Hepatocyte (in vitro differentiated cells): ENCODE measurements around the gene CASR. TPM values are rescaled to one million over a fixed set of nuclear protein-coding genes. Genes with fewer than 3 reads are reported as not detected.

ENCODE experiments used
- DNase-seq: peaks from one replicate; pipeline ENCODE4 v3.0.0-alpha.2; 2016; ENCODE audit warnings: low spot score
- H2AFZ ChIP-seq: fragments of 200-600 bp; sonication (generic); 2 replicates; pipeline ENCODE4 v1.6.0; 2016; ENCODE audit warnings: antibody characterized with exemption, mild to moderate bottlenecking
- H3K27ac ChIP-seq: fragments of 200-600 bp; sonication (generic); 2 replicates; pipeline ENCODE4 v1.5.1; 2016; ENCODE audit warnings: mild to moderate bottlenecking
- H3K27me3 ChIP-seq: fragments of 200-600 bp; sonication (generic); 2 replicates; pipeline ENCODE4 v1.6.1; 2016
- H3K36me3 ChIP-seq: fragments of 200-600 bp; sonication (generic); replicated peaks from 2 replicates; pipeline ENCODE4 v1.5.1; 2016; ENCODE audit warnings: low read depth; ENCODE audit not compliant: insufficient read depth
- H3K4me1 ChIP-seq: fragments of 200-600 bp; sonication (generic); 2 replicates; pipeline ENCODE4 v1.5.1; 2016; ENCODE audit warnings: mild to moderate bottlenecking, moderate library complexity; ENCODE audit not compliant: insufficient read depth
- H3K4me2 ChIP-seq: fragments of 200-600 bp; sonication (generic); 2 replicates; pipeline ENCODE4 v1.6.0; 2016
- H3K4me3 ChIP-seq: fragments of 200-600 bp; sonication (generic); 2 replicates; pipeline ENCODE4 v1.5.1; 2016; ENCODE audit warnings: mild to moderate bottlenecking
- H3K79me2 ChIP-seq: fragments of 200-600 bp; sonication (generic); 2 replicates; pipeline ENCODE4 v1.6.0; 2017; ENCODE audit warnings: mild to moderate bottlenecking
- H3K9me2 ChIP-seq: fragments of 200-600 bp; sonication (generic); replicated peaks from 2 replicates; pipeline ENCODE4 v1.6.0; 2017; ENCODE audit warnings: mild to moderate bottlenecking; ENCODE audit not compliant: insufficient read depth
- H3K9me3 ChIP-seq: fragments of 200-600 bp; sonication (generic); 2 replicates; pipeline ENCODE4 v1.5.1; 2016; ENCODE audit warnings: low read depth, mild to moderate bottlenecking
- H4K20me1 ChIP-seq: fragments of 200-600 bp; sonication (generic); 2 replicates; pipeline ENCODE4 v1.6.0; 2016; ENCODE audit warnings: mild to moderate bottlenecking; ENCODE audit not compliant: insufficient read depth, poor library complexity, severe bottlenecking
- EZH2 ChIP-seq: fragments of 200-600 bp; sonication (generic); IDR thresholded peaks from 2 replicates; pipeline ENCODE4 v1.6.1; 2016; ENCODE audit warnings: antibody characterized with exemption, mild to moderate bottlenecking, borderline replicate concordance
- EZH2phosphoT487 ChIP-seq: fragments of 200-600 bp; sonication (generic); IDR thresholded peaks from one replicate; pipeline ENCODE4 v1.6.1; 2018; ENCODE audit warnings: antibody characterized with exemption, mild to moderate bottlenecking, low read depth, moderate library complexity; ENCODE audit not compliant: unreplicated experiment, severe bottlenecking
- WGBS: methylation state at CpG from one replicate; pipeline ENCODE4 v1.1.6; 2016; ENCODE audit warnings: low lambda C conversion rate; ENCODE audit errors: missing lambda C conversion rate; 5-methylcytosine and 5-hydroxymethylcytosine counted together
- polyA plus RNA-seq: library from polyadenylated mRNA; unstranded; fragments of >200 nt; fragmentation: Nextera tagmentation; extraction: Ambion mirVana; gene quantifications from 2 replicates; pipeline ENCODE4 v1.2.1, GENCODE V29; 2016
- total RNA-seq: library from RNA; depleted of rRNA; stranded (reverse); fragments of >200 nt; gene quantifications from 2 replicates; pipeline ENCODE4 v1.2.3, GENCODE V29; 2014
- TF ChIP-seq, protein P1 (sequence below): fragments of 200-600 bp; sonication (generic); IDR thresholded peaks from 2 replicates; pipeline ENCODE4 v1.5.1; 2016; ENCODE audit warnings: antibody characterized with exemption, mild to moderate bottlenecking; ENCODE audit not compliant: poor library complexity

CASR gene
- total and polyA plus RNA-seq, 2 experiments from 2014 or later: 0.18 to 0.37 TPM

DNA sequence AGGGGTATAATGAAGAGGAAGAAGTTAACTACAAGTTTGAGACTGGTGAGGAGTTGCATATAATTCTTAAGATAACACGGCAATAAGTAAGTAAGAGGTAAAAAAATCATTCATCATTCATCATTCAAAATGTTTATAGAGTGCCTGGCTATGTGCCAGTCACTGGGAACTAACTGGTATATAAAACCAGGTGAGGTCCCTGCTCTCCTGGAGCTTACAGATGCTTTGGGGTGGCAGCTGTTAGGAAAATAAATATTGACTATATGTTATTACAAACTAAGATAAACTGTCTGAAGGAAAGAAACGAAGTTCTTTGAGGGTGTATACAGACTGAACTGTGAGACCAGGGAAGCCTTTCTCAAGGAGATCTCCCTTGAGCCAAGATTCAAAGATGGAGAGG lies 2.9 kb downstream of the CASR start:
- H3K36me3 ChIP-seq: no peaks in the 10 kb centered on the region
- no peak overlapping the region for H3K27ac ChIP-seq
- H4K20me1 ChIP-seq: no peaks in the 10 kb centered on the region
- no peaks in the 10 kb centered on the region for H3K4me1 ChIP-seq
- DNase-seq: no peak
- no peak overlapping the region for H3K4me3 ChIP-seq
- no peak overlapping the region for H3K4me2 ChIP-seq
- no peak for TF ChIP-seq EZH2phosphoT487
- no peak overlapping the region for H2AFZ ChIP-seq
- H3K9me2 ChIP-seq: no peaks in the 10 kb centered on the region
- H3K9me3 ChIP-seq: no peaks in the 10 kb centered on the region
- peaks cover 46% of the 10 kb centered on the region for H3K27me3 ChIP-seq
- 51% methylated on average over 2 of the region's 2 CpGs for WGBS
- H3K79me2 ChIP-seq: no peaks in the 10 kb centered on the region

DNA sequence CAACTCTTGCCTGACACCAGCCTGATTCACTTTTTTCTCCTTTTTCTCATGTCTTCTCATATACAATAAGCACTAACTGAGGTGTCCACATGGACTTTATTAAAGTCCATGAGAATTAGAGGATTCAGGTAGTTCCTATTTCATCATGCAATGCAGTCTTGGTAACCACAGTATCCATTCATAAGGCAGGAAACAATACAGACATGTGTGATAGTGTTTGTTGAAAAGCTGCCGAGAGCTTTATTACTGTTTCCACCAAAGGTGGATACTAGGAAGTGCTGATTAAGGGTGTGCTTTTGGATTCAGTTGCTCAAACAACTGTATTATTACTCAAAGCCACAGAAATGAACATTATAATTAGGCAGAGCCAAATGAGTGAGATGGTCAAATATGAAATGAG lies 5.3 kb downstream of the CASR start:
- 74% methylated on average over 1 of the region's 1 CpG for WGBS
- TF ChIP-seq EZH2phosphoT487 (no peak), EZH2 (no peak)
- TF ChIP-seq, protein P1, sequence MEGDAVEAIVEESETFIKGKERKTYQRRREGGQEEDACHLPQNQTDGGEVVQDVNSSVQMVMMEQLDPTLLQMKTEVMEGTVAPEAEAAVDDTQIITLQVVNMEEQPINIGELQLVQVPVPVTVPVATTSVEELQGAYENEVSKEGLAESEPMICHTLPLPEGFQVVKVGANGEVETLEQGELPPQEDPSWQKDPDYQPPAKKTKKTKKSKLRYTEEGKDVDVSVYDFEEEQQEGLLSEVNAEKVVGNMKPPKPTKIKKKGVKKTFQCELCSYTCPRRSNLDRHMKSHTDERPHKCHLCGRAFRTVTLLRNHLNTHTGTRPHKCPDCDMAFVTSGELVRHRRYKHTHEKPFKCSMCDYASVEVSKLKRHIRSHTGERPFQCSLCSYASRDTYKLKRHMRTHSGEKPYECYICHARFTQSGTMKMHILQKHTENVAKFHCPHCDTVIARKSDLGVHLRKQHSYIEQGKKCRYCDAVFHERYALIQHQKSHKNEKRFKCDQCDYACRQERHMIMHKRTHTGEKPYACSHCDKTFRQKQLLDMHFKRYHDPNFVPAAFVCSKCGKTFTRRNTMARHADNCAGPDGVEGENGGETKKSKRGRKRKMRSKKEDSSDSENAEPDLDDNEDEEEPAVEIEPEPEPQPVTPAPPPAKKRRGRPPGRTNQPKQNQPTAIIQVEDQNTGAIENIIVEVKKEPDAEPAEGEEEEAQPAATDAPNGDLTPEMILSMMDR: no peak
- Histone ChIP-seq H3K79me2 (no peaks in the 10 kb centered on the region), H3K4me2 (no peak overlapping the region), H3K9me2 (no peaks in the 10 kb centered on the region), H2AFZ (no peak overlapping the region), H3K36me3 (no peaks in the 10 kb centered on the region), H4K20me1 (no peaks in the 10 kb centered on the region), H3K4me1 (no peaks in the 10 kb centered on the region), H3K27ac (peak overlapping the region; percentile 12), H3K9me3 (no peaks in the 10 kb centered on the region), H3K27me3 (peaks cover 23% of the 10 kb centered on the region), H3K4me3 (no peak overlapping the region)
- DNase-seq: no peak

DNA sequence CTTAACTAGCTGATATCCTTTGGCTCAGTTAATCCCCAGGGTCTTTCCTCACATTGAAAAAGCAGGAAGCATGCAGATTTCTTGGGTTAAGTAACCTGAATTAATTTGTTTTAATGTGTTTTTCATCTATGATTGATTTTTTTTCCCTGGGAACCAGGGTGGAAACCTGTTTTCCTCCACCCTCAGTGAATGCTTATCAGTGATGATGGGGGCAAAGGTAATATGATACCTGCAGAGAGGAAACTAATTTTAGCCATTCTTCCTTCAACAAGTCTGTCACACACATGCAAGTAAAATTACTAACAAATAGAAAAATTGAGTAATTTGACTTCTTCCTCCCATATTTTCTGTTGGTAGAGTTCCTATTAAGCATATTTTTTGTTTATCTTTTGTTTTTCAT lies 5.9 kb downstream of the CASR start:
- Histone ChIP-seq H4K20me1 (no peaks in the 10 kb centered on the region), H3K4me3 (no peak overlapping the region), H3K9me2 (no peaks in the 10 kb centered on the region), H3K9me3 (no peaks in the 10 kb centered on the region), H3K4me2 (no peak overlapping the region), H3K79me2 (no peaks in the 10 kb centered on the region), H3K27ac (no peak overlapping the region), H3K4me1 (no peaks in the 10 kb centered on the region), H3K27me3 (peaks cover 16% of the 10 kb centered on the region), H3K36me3 (no peaks in the 10 kb centered on the region), H2AFZ (no peak overlapping the region)
- TF ChIP-seq EZH2: no peak
- TF ChIP-seq, protein P1: no peak
- TF ChIP-seq EZH2phosphoT487: no peak
- no peak for DNase-seq

DNA sequence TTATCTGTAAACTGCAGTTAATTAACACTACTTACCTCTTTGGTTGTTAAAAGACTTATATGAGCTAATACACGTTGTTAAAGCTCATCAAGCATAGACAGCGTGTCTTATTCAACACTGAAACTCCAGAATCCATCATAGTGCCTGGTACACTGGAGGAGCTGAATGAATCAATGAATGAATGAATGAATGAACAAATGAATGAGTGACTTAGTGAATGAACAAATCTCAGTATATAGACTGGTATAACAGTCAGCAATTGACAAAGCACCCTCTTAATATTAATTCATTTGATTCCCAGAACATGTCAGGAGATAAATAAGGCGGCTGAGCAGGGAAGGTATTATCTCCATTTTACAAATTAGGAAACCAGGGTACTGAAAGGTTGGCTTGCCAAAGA lies 7.1 kb downstream of the CASR start:
- 65% methylated on average over 3 of the region's 3 CpGs for WGBS
- Histone ChIP-seq H4K20me1 (no peaks in the 10 kb centered on the region), H3K79me2 (no peaks in the 10 kb centered on the region), H3K4me1 (no peaks in the 10 kb centered on the region), H2AFZ (no peak overlapping the region), H3K4me2 (no peak overlapping the region), H3K9me3 (no peaks in the 10 kb centered on the region), H3K4me3 (no peak overlapping the region), H3K36me3 (no peaks in the 10 kb centered on the region), H3K27me3 (peaks cover 5% of the 10 kb centered on the region), H3K27ac (no peak overlapping the region), H3K9me2 (no peaks in the 10 kb centered on the region)
- TF ChIP-seq, protein P1: no peak
- TF ChIP-seq EZH2 (no peak), EZH2phosphoT487 (no peak)
- no peak for DNase-seq
